Measurements from ENCODE around the gene UNCX. TPM values are rescaled to one million over a fixed set of nuclear protein-coding genes. Genes with fewer than 3 reads are reported as not detected.
"Not testable (repeated sequence)": the region's sequence is repeated elsewhere in the genome, so short reads cannot be mapped to it uniquely, and the experiment has no call there.

The UNCX gene
- total RNA-seq, 1 experiment from 2014 or later = not detected

DNA sequence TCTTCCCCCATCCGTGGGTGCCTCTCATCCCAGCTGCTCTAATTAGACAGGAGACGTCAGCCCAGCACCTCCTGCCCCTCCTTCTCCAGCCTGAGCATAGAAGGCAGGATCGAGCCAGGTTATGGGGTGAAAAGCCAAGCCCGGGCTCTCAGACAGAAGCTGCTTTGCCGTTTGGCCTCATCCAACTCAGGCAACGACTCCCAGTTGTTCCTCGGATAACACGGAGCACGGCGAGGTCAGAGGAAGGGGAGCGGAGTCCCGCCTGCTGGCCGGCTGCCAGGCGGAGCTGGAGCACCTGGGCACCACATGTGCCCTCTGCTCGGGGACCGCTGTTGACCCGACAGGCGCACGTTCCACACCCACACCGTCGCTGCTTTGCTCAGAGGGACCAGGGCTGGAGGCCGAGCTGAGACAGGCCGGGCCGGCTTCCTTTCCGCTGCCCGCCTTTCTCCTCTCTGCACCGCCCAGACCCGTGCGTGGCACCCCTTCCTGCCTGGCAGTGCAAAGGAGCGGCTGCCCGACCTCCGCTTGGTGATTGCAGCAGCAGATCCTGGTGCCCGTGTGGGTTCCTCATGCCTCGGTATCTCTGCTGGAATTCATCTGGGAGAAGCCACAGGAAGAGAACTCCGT is 21.6 kb upstream of the UNCX start:
- DNase-seq (ENCODE audit: low read depth) = no peak
- in situ Hi-C loops (cut with HindIII; ENCODE audit: low pct_unique_long_range_greater_than_20kb, low sequenced_read_pairs) = no loop called here

DNA sequence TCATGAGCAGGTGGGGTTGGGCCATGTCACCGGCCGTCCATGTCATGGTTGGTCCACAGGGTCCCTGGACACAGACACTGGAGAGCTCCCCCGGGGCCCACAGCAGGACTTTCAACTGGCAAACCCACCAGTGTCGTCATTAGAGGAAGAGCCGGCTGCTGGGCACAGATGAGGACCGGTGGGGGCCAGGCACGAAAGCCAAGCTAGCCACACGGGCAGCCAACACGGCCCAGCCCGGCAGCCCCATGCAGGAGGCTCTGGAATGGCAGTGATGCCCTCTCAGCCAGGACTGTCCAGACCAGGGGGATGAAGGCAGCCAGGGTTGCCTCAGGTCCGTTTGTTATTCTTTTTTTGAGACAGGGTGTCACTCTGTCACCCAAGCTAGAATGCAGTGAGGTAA is 21.1 kb upstream of the UNCX start:
- in situ Hi-C loops (cut with HindIII; ENCODE audit: low pct_unique_long_range_greater_than_20kb, low sequenced_read_pairs) = no loop called here
- no peak for DNase-seq (ENCODE audit: low read depth)

DNA sequence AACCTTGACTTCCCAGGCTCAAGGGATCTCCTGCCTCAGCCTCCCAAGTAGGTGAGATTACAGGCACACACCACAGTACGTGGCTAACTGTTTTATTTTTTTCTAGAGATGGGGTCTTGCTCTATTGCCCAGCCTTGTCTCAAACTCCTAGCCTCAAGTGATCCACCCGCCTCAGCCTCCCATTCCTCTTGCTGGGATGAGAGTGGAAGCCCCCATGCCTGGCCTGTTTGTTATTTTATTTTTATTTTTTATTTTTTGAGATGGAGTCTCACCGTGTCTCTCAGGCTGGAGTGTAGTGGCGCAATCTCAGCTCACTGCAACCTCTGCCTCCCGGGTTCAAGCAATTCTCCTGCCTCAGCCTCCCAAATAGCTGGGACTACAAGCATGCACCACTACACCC is 20.6 kb upstream of the UNCX start:
- DNase-seq (ENCODE audit: low read depth); in situ Hi-C loops (cut with HindIII; ENCODE audit: low pct_unique_long_range_greater_than_20kb, low sequenced_read_pairs): not testable (repeated sequence)

DNA sequence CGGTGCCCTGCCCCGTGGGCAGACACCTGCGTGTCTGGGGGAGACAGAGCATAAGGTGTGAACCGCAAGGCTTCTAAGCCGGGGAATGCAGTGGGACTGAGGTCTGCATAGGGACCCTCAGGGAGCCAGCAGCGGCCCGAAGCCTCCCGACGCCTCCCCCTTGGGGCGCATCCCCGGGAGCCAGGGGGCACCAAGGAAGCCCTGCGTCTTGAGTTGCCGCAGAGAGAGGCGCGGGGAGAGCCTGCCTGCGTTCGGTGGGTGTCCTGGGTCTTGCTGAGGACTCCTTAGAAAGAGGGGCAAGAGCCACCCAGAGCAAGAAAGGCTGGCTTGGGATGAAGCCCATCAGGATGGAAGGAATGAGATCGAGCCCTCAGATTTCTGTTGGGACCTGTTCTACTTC is 18.2 kb upstream of the UNCX start:
- DNase-seq (ENCODE audit: low read depth) = no peak
- in situ Hi-C loops (cut with HindIII; ENCODE audit: low pct_unique_long_range_greater_than_20kb, low sequenced_read_pairs) = no loop called here

DNA sequence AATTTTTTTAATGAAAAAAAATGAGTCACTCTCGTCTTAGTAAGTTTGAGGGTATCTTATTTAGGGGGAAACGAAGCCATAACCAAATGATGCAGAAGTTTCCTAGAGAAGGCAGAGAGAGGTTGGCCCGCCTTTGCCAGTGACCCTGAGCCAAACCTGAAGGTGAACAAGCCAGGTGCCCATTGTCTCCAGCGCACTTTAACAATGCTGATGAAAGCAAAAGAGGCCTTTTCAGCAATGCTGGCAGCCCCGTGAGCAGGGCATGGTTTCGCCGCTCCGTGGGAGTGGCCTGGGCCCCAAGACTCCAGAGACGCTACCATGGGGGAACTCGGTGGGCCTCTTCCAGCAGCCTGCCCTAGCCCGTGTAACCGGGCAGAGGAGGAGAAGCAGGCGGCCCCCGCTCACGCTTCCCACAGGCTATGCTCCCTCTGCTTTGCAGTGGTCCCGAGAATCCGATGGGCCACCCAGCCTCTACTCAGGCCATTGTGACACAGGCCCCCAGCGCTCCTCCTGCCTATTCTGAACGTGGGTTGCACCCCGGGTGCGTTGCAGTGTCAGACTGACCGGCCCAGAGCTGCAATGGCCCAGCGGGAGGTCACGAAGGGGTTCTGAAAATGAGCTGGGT is 14.0 kb upstream of the UNCX start:
- DNase-seq (ENCODE audit: low read depth) = no peak
- in situ Hi-C loops (cut with HindIII; ENCODE audit: low pct_unique_long_range_greater_than_20kb, low sequenced_read_pairs) = no loop called here

DNA sequence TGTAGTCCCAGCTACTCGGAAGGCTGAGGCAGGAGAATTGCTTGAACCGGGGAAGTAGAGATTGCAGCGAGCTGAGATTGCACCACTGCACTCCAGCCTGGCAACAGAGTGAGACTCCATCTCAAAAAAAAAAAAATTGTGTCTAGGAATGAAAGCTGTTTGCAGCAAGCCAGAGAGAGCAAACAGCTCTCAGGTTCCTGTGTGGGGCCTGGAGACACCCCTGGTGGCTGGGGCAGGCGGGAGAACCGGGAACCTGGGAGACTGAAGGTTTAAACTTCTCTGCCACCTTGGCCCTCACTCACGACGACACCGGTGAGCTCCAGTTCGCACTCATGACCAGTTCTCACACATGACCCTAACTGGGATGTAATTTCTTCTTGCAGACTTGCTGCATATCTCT is 13.2 kb upstream of the UNCX start:
- in situ Hi-C loops (cut with HindIII; ENCODE audit: low pct_unique_long_range_greater_than_20kb, low sequenced_read_pairs) = no loop called here
- no peak for DNase-seq (ENCODE audit: low read depth)

DNA sequence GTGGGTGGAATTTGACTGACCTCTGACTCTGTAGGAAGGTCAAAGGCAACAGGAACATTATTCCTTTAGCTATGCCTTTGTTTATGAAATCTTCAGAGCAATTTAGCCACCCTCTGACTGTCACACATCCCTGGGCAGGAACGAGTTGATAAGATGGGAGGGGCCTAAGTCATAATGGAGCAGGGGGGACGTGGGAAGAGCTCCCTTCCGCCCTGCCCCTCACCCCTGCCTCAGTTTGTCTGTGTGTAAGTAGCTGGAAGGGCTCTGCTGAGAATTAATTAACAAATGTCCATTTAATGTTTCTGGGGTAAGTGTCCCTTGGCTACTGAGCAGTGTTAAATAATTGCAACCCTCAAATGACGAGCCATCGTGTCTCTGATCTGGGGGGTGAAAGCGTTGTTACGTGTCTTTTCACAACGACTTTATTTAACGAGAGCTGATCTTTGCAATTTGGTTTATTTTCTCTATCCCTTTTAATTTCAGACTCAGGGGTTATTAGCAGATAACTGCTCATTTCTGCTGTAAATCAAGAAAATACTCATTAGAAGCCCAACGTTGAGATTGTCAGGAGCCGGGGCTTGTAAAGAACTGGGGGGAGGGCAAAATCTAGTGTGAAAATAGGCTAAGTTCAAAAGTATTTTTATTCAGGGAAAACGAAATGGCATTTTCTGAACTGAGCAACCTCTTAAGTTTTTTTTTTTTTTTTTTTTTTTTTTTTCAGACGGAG is 12.5 kb upstream of the UNCX start:
- in situ Hi-C loops (cut with HindIII; ENCODE audit: low pct_unique_long_range_greater_than_20kb, low sequenced_read_pairs) = no loop called here
- DNase-seq (ENCODE audit: low read depth) = no peak

DNA sequence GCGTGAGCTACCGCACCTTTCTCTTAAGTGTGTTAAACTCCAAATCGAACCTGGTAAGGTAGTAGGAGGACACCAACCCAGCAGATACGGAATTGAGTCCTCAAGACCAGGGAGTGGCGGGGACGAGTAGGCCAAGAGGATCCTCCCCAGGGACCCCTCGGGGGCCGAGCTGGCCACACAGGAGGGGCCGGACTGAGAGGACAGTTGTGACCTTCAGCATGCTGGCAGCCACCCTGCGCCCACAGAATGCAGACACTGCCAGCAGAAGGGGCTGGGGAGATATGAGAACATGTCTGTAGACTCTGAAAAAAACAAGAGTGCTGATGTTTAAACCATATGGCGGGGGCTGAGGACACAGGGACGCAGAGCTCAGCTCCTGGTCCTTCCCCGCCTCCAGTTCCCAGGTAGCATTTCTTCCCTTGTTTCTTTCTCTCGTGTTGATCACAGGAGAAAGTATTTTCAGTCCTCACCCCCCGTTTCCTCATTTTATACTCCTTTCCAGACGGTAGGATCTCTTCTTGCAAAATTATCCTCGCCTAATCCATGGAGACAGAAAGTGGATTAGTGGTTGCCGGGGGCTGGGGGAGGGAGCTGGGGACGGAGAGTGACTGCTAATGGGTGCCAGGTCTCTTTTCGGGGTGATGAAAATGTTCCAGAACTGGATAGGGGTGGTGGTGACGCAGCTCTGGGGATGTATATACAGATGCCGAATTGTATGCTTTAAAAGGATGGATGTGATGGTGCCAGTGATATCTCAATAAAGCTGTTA is 11.5 kb upstream of the UNCX start:
- no peak for DNase-seq (ENCODE audit: low read depth)
- in situ Hi-C loops (cut with HindIII; ENCODE audit: low pct_unique_long_range_greater_than_20kb, low sequenced_read_pairs) = no loop called here

DNA sequence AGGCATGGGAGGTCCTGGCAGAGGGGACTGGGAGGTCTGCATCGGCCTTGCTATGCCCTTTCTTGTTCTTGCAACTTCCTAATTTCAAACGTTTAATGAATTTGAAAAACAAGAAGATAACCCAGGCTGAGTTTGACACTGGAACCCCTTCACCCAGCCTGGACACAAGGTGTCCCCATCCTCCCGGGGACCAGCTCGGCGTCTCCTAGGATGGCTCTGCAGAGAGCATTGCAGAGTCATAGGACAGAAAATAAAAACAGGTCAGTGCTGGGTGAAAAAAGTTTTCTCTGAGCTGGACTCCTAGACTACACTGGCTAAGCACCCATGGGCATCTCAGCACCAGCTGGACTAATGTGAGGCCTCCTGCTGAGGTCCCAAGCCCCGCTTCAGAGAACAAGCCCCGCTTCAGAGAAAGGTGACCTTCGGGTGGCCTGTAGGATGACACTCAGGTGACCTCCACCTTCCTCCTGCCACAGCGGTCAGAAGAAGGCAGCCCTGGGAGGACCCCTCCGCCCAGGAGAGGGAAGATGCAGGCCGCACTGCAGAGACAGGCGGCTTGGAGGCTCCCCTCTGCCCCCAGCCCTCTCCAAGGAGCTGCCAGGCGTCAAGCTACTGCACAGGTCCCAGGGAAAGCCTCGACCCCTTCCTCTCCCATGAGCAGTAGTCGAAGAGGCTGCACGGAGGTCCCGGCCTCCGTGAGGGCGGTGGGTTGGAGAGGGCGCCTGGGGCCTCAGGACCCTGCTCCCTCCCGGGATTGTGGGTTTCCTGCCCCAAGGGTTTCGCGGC is 9.3 kb upstream of the UNCX start:
- in situ Hi-C loops (cut with HindIII; ENCODE audit: low pct_unique_long_range_greater_than_20kb, low sequenced_read_pairs) = no loop called here
- no peak for DNase-seq (ENCODE audit: low read depth)

DNA sequence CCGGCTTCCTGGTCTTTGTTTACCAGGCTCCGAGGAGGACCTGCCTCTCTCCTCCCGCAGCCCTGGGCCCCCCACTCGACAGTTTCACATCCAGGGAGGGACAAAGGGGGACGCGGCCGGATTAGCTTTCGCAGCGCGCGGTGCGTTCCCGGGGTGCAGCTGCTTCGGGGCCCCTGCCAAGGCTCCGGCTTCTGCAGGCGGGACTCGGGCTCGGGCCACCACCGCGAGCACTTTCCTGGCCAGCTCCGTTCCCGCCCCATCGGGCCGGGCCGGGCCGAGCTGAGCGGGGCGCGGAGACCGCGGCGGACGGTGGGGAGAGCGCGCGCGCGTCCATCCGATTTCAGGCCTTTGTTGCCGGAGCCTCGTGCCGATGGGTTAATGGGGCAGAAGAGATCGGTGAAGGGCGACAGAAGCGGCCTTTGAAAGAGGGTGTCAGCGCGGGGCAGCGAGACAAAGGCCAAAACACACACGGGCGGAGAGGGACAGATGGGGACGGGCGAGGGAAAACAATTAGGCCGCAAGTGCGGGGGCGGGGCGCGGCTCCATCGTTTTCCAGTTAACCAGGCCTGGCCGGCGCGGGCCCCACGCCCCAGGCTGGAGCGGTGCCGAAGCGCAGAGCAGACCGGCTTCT is 8.5 kb upstream of the UNCX start:
- in situ Hi-C loops (cut with HindIII; ENCODE audit: low pct_unique_long_range_greater_than_20kb, low sequenced_read_pairs) = no loop called here

DNA sequence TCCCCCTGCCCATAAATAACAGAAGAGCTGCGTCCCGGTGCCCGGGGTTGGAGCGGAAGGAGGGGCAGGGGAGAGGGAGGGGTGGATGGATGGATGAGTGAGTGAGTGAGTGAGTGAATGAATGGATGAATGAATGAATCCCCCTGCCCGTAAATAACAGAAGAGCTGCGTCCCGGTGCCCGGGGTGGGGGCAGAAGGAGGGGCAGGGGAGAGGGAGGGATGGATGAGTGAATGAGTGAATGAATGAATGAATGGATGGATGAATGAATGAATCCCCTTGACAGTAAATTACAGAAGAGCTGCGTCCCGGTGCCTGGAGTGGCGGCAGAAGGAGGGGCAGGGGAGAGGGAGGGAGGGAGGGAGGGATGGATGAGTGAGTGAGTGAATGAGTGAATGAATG is 7.6 kb upstream of the UNCX start:
- in situ Hi-C loops (cut with HindIII; ENCODE audit: low pct_unique_long_range_greater_than_20kb, low sequenced_read_pairs) = no loop called here
- no peak for DNase-seq (ENCODE audit: low read depth)

More for the DNA sequence above, 8.5 kb upstream of the UNCX start:
- no peak for DNase-seq (ENCODE audit: low read depth)

DNA sequence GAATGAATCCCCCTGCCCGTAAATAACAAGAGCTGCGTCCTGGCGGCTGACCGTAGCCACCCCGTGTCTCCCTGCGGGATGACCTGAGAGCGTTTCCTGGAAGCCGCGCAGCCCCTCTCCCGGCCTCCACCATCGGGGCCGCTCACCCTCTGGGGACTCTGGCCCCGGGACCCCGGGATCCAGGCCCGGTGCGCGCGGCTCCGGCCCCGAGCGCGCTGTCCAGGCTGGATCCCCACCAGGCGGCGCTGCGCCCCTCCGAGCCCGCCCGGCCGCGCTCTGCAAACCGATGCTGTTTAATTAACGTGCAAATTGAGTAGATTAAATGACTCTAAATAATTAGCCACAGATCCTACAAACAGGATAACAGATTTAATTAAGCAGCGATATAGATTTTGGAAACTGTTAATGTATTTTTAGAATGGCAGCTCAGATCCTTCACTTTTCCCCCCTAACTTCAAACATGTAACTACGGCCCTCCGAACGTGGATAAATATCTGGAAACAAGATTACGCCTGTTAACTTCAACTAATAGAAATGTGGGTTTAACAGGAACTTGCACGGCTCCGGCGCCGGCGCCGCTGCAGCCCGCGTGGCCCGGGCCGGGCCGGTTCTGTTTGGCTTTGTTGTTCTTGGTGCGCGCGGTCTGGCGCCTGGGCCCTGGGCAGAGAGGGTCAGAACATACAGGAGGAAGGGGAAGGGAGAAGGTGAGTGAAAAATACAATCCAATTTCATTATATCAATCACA is 7.1 kb upstream of the UNCX start:
- no peak for DNase-seq (ENCODE audit: low read depth)
- in situ Hi-C loops (cut with HindIII; ENCODE audit: low pct_unique_long_range_greater_than_20kb, low sequenced_read_pairs) = no loop called here

DNA sequence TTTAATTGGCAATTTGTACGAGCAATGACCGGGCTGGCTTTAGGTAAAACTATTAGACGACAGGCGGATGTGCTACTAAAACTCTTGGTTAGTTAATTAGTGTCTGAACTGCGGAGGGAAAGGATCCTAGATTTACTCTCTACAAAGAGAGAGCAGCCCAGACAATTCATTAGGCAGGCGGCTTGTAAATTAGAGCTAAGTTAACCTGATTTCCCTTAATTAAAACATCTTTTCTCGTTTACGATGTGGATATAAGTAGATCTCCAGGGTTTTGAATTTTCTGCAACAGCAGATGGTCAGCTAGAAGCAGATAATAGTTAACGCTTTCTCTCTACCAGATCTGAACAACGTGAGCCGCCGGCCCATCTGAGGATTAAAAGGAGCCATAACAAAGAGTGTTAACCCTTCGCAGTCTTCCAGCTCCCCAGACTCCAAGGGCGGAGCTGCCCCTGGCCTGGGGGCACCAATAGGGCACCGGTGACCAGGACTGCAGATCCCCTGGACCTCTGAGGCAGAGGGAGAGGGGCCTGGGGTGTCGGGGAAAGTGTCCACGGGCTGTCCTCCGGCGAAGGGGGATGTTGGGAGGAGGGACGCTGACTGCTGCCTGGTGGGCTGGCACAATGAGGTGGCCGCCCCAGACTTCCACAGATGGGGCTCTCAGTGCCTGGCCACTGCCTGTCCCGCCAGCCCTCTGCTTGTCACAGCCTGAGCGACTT is 6.3 kb upstream of the UNCX start:
- in situ Hi-C loops (cut with HindIII; ENCODE audit: low pct_unique_long_range_greater_than_20kb, low sequenced_read_pairs) = no loop called here
- DNase-seq (ENCODE audit: low read depth) = no peak

DNA sequence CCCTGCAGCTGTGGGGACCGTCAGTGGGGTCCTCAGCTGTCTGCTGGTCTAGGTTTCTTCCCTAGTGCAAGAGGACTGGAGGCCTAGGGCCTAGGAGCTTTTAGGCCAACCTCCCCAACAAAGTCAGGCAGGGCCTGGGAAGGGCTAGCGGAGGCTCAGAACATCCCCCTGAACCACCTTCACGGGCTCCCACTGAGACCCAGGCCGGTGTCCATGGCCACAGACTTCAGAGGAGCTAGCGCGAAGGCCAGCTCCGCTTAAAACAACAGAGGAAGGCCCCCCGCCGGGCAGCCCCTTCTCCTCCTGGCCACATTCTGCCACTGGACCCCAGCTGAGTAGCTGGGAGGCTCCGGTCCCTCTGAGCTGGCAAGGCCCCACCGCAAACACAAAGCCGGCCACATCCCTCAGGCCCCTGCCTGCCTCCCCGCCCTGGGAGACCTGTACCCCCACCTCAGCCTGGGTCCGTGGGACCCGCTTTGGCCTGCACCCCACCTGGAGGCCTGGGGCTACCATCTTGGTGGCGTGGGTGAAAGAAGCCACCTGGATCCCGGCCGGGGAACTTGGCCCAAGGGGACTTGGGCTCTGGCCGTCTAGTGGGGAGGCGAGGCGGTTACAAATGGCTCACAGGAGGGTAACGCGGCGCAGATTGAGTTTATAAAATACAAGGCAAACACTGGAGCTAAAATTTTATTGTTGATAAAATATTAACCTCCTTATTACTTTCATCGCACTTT is 5.4 kb upstream of the UNCX start:
- DNase-seq (ENCODE audit: low read depth) = no peak
- in situ Hi-C loops (cut with HindIII; ENCODE audit: low pct_unique_long_range_greater_than_20kb, low sequenced_read_pairs) = no loop called here

DNA sequence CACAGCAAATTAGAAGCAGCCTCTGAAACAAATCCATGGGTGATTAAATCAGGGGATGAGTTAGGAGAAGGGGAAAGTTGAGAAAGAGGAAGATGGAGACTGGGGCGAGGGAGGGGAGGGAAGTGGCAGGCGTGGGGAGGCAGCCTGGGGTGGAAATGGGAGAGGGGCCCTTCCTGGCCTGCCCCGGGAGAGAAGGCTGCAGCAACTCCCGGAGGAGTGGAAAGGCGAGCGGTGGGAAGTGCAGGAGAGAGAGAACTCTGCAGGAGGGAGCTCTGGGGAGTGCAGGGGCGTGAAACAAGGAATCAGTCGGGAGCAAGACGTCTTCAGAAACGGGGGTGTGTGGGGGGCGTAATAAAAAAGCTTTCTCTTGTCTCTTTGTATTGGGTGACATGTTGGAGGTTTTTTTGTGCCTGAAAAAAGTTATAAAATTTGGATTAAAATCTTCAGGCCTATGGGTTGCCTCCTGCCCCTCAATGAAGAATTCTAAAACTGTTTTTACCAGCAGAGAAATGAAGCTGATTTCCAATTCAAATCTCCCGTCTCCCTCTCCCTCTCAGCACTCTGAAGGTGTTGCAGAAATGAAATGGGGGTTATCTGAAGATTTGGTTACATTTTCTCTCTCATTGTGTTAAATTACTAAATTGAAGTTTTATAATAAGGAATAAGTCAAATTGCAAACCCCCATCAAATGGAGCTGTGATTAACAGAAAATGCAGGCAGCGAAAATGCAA is 4.7 kb upstream of the UNCX start:
- DNase-seq (ENCODE audit: low read depth) = no peak
- in situ Hi-C loops (cut with HindIII; ENCODE audit: low pct_unique_long_range_greater_than_20kb, low sequenced_read_pairs) = no loop called here

Data from Caki2 (cell line).